Esophagus muscularis mucosa (tissue), 4 donors: ENCODE results near the gene CDHR3.

ENCODE experiments used
- EP300 ChIP-seq: sonication (generic); formaldehyde crosslinking; IDR thresholded peaks from one replicate; pipeline ENCODE4 v1.6.1; 2017; ENCODE audit warnings: antibody characterized with exemption
- POLR2AphosphoS5 ChIP-seq, 2 donors: sonication (generic); formaldehyde crosslinking; IDR thresholded peaks; one replicate each; pipeline ENCODE4 v1.6.1; 2017; ENCODE audit warnings: antibody characterized with exemption in 2 of 2
- TF ChIP-seq, protein P1 (sequence below), 3 experiments: fragments of 200-600 bp in 2 of 3; fragments of 450-650 bp in 1 of 3; sonication (generic) in 2 of 3; IDR thresholded peaks; one replicate each; pipeline ENCODE4 v1.5.1; 2017 to 2019; ENCODE audit warnings: antibody characterized with exemption in 3 of 3, mild to moderate bottlenecking in 2 of 3, moderate library complexity in 1 of 3

DNA sequence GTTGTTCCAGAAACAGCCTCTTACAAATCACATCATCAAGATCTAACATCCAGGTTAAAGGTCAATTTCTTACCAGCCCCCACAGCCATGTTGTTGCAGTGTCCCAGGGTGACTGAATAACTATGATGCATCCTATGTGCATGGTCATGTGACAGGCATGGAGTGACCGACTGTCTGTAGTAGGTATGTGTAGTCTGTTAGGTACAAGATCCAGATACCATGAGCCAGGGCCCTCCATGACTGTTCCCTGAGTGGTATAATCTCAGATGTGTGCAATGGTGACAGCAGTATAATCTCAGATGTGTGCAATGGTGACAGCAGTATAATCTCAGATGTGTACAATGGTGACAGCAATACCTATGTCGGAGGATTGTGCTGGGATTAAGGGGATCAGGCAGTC lies 8.8 kb downstream of the CDHR3 start:
- TF ChIP-seq, protein P1, sequence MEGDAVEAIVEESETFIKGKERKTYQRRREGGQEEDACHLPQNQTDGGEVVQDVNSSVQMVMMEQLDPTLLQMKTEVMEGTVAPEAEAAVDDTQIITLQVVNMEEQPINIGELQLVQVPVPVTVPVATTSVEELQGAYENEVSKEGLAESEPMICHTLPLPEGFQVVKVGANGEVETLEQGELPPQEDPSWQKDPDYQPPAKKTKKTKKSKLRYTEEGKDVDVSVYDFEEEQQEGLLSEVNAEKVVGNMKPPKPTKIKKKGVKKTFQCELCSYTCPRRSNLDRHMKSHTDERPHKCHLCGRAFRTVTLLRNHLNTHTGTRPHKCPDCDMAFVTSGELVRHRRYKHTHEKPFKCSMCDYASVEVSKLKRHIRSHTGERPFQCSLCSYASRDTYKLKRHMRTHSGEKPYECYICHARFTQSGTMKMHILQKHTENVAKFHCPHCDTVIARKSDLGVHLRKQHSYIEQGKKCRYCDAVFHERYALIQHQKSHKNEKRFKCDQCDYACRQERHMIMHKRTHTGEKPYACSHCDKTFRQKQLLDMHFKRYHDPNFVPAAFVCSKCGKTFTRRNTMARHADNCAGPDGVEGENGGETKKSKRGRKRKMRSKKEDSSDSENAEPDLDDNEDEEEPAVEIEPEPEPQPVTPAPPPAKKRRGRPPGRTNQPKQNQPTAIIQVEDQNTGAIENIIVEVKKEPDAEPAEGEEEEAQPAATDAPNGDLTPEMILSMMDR (IDR thresholded peaks at IDR 0.05), result no peak
- TF ChIP-seq EP300 (no peak), POLR2AphosphoS5 (IDR thresholded peaks at IDR 0.05) (no peak)
